ENCODE data around the gene ZNRF2.
"Not testable (repeated sequence)": the region's sequence is repeated elsewhere in the genome, so short reads cannot be mapped to it uniquely, and the experiment has no call there.

DNA sequence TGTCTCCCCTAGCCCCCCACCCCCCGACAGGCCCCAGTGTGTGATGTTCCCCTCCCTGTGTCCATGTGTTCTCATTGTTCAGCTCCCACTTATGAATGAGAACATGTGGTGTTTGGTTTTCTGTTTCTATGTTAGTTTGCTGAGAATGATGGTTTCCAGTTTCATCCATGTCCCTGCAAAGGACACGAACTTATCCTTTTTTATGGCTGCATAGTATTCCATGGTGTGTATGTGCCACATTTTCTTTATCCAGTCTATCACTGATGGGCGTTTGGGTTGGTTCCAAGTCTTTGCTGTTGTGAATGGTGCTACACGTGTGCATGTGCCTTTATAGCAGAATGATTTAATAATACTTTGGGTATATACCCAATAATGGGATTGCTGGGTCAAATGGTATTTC is 96.4 kb downstream of the ZNRF2 start:
- TF ChIP-seq, protein P1, sequence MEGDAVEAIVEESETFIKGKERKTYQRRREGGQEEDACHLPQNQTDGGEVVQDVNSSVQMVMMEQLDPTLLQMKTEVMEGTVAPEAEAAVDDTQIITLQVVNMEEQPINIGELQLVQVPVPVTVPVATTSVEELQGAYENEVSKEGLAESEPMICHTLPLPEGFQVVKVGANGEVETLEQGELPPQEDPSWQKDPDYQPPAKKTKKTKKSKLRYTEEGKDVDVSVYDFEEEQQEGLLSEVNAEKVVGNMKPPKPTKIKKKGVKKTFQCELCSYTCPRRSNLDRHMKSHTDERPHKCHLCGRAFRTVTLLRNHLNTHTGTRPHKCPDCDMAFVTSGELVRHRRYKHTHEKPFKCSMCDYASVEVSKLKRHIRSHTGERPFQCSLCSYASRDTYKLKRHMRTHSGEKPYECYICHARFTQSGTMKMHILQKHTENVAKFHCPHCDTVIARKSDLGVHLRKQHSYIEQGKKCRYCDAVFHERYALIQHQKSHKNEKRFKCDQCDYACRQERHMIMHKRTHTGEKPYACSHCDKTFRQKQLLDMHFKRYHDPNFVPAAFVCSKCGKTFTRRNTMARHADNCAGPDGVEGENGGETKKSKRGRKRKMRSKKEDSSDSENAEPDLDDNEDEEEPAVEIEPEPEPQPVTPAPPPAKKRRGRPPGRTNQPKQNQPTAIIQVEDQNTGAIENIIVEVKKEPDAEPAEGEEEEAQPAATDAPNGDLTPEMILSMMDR (IDR thresholded peaks at IDR 0.05; ENCODE audit: low read depth, low read length): not testable (repeated sequence)
- not testable (repeated sequence) for TF ChIP-seq POLR2A (IDR thresholded peaks at IDR 0.05; ENCODE audit: extremely low read depth, insufficient read length)
